ENCODE data around the gene TRIM67. TPM values are rescaled to one million over a fixed set of nuclear protein-coding genes. Genes with fewer than 3 reads are reported as not detected.
"Not testable (repeated sequence)": the region's sequence is repeated elsewhere in the genome, so short reads cannot be mapped to it uniquely, and the experiment has no call there.

The TRIM67 gene
- total RNA-seq, 1 experiment from 2014 or later: 0.08 TPM

DNA sequence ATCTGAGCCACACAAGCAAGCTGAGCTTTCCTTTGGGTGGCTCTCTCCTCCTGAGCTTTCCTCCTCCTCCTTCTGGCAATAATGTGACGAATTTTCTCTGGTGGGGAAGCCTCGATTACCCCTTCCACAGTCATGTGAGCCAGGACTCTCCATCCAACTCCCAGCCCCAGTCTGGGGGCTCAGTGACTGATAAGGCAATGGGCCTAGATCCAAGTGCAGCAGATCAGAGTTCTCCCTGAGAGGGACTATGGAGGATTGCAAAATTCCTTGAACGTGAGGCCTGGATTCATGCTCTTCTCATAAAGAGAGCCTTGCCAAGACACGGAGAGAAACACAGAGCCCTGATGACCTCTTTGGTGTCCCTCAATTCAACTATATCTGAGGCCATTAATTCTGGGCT is 31.3 kb upstream of the TRIM67 start:
- H3K36me3 ChIP-seq (ENCODE audit: control insufficient read depth, insufficient read depth, low read length): no peaks in the 10 kb centered on the region
- TF ChIP-seq TCF7L2 (IDR thresholded peaks at IDR 0.05; ENCODE audit: low read depth, low read length) (no peak), SIN3A (IDR thresholded peaks at IDR 0.05; ENCODE audit: borderline replicate concordance, insufficient read depth, low read depth, low read length) (no peak), POLR2AphosphoS5 (IDR thresholded peaks at IDR 0.05; ENCODE audit: low read depth, low read length) (no peak)
- no peak for DNase-seq (ENCODE audit: low read depth, low spot score)
- in situ Hi-C loops (cut with HindIII; ENCODE audit: low pct_unique_long_range_greater_than_20kb, low sequenced_read_pairs): no loop called here
- no peak overlapping the region for H3K27ac ChIP-seq (ENCODE audit: low read length)
- CTCF ChIA-PET: no interaction called here
- POLR2A ChIA-PET: no interaction called here
- H3K4me1 ChIP-seq (ENCODE audit: control insufficient read depth, insufficient read depth, low read length): no peaks in the 10 kb centered on the region
- no peaks in the 10 kb centered on the region for H3K27me3 ChIP-seq (ENCODE audit: control insufficient read depth, insufficient read depth, low read length)
- ATAC-seq: no peak
- BruUV-seq (replicated peaks): no TSS peak
- H3K4me3 ChIP-seq (ENCODE audit: low read depth in 2 of 2, low read length in 2 of 2): no peak overlapping the region
- intact Hi-C loops (cut with micrococcal nuclease; ENCODE audit: unreplicated experiment): no loop called here
- no peaks in the 10 kb centered on the region for H3K9me3 ChIP-seq (ENCODE audit: control insufficient read depth, insufficient read depth, low read depth, low read length)

GRCh38 chr1:231132591-231132990 is 29.3 kb upstream of the TRIM67 start:
- H3K27ac ChIP-seq (ENCODE audit: low read length); in situ Hi-C loops (cut with HindIII; ENCODE audit: low pct_unique_long_range_greater_than_20kb, low sequenced_read_pairs); H3K4me3 ChIP-seq (ENCODE audit: low read depth in 2 of 2, low read length in 2 of 2); intact Hi-C loops (cut with micrococcal nuclease; ENCODE audit: unreplicated experiment); H3K4me1 ChIP-seq (ENCODE audit: control insufficient read depth, insufficient read depth, low read length); H3K27me3 ChIP-seq (ENCODE audit: control insufficient read depth, insufficient read depth, low read length); BruUV-seq (replicated peaks); ATAC-seq; CTCF ChIA-PET; DNase-seq (ENCODE audit: low read depth, low spot score); H3K36me3 ChIP-seq (ENCODE audit: control insufficient read depth, insufficient read depth, low read length); H3K9me3 ChIP-seq (ENCODE audit: control insufficient read depth, insufficient read depth, low read depth, low read length); POLR2A ChIA-PET: not testable (repeated sequence)

DNA sequence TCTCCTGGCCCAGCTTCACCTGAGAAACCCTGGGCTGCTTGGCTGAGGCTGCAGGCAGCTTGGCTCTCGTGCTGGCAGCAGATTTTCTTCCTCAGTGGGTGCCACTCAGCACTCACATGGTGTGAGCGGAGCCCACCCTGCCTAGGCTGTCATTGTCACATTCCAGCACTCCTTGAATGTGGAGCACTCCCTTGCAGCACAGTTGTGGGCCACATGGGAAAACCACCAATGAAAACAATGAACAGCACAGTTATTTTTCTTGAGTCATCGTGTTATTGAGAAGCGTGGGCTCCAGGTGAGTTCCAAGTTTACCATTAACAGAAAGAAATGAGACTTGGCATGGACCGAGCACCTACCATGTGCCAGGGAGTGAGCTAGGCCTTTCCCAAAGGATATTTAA is 27.2 kb upstream of the TRIM67 start:
- Histone ChIP-seq H3K27ac (ENCODE audit: low read length) (no peak overlapping the region), H3K4me3 (ENCODE audit: low read depth in 2 of 2, low read length in 2 of 2) (no peak overlapping the region), H3K36me3 (ENCODE audit: control insufficient read depth, insufficient read depth, low read length) (no peaks in the 10 kb centered on the region), H3K4me1 (ENCODE audit: control insufficient read depth, insufficient read depth, low read length) (no peaks in the 10 kb centered on the region), H3K27me3 (ENCODE audit: control insufficient read depth, insufficient read depth, low read length) (no peaks in the 10 kb centered on the region), H3K9me3 (ENCODE audit: control insufficient read depth, insufficient read depth, low read depth, low read length) (no peaks in the 10 kb centered on the region)
- TF ChIP-seq REST (IDR thresholded peaks at IDR 0.05; ENCODE audit: insufficient read depth in 1 of 2, low read depth in 2 of 2, low read length in 1 of 2): no peak
- no peak for TF ChIP-seq TCF7L2 (IDR thresholded peaks at IDR 0.05; ENCODE audit: low read depth, low read length)
- TF ChIP-seq SIN3A (IDR thresholded peaks at IDR 0.05; ENCODE audit: borderline replicate concordance, insufficient read depth, low read depth, low read length): no peak
- no peak for TF ChIP-seq POLR2AphosphoS5 (IDR thresholded peaks at IDR 0.05; ENCODE audit: low read depth, low read length)
- no peak for TF ChIP-seq CTCF (IDR thresholded peaks at IDR 0.05)
- ATAC-seq (no peak), DNase-seq (ENCODE audit: low read depth, low spot score) (no peak)
- ChIA-PET POLR2A (no interaction called here), CTCF (no interaction called here)
- intact Hi-C loops (cut with micrococcal nuclease; ENCODE audit: unreplicated experiment): no loop called here
- in situ Hi-C loops (cut with HindIII; ENCODE audit: low pct_unique_long_range_greater_than_20kb, low sequenced_read_pairs): no loop called here
- BruUV-seq (replicated peaks): no TSS peak

Measured in Panc1 (cell line).